ENCODE data around the gene TEX13B. TPM values are rescaled to one million over a fixed set of nuclear protein-coding genes. Genes with fewer than 3 reads are reported as not detected.

The TEX13B gene
- total RNA-seq, 8 experiments from 2014 or later, result 0.24 to 0.29 (median 0.25) TPM; not detected in 5

Other genes starting within 250 kb of the TEX13B start
- gene TSC22D3, start 206.6 kb downstream of the TEX13B start, total RNA-seq, result 10 to 100 TPM in 6 of 8 experiments, 1 to 10 TPM in 2; 5.8 to 95.5 (median 56.0) TPM
- under 1 TPM in 1 of 8 experiments, not detected in 7; 0.28 TPM for gene NCBP2L, start 204.6 kb downstream of the TEX13B start, total RNA-seq
- 10 to 100 TPM in 1 of 8 experiments, 1 to 10 TPM in 6, under 1 TPM in 1; 0.87 to 10.6 (median 5.4) TPM for gene MID2, start 156.5 kb downstream of the TEX13B start, total RNA-seq
- gene VSIG1, start 62.7 kb upstream of the TEX13B start, total RNA-seq, result 1 to 10 TPM in 2 of 8 experiments, under 1 TPM in 3, not detected in 3; 0.21 to 4.5 (median 0.63) TPM
- 10 to 100 TPM; 44.7 to 97.8 (median 66.6) TPM for gene PSMD10, start 109.2 kb upstream of the TEX13B start, total RNA-seq
- gene ATG4A, start 109.4 kb upstream of the TEX13B start, total RNA-seq, result 10 to 100 TPM in 2 of 8 experiments, 1 to 10 TPM in 6; 5.0 to 29.7 (median 8.4) TPM